Lower leg skin (tissue), 4 donors: ENCODE results near the gene SBNO2. TPM values are rescaled to one million over a fixed set of nuclear protein-coding genes. Genes with fewer than 3 reads are reported as not detected.

Experiments
- DNase-seq, 2 donors: peaks; one replicate each; pipeline ENCODE4 v3.0.0-alpha.2; 2019; ENCODE audit warnings: low spot score in 2 of 2
- H3K4me3 ChIP-seq: fragments of 200-600 bp; sonication (generic); 2 replicates; pipeline ENCODE4 v1.5.1; 2017; ENCODE audit warnings: mild to moderate bottlenecking, low read depth; ENCODE audit not compliant: poor library complexity, severe bottlenecking
- CTCF ChIP-seq, 3 donors: fragments of 450-650 bp; IDR thresholded peaks; one replicate each; pipeline ENCODE4 v1.5.1; 2016; ENCODE audit warnings: antibody characterized with exemption in 3 of 3, mild to moderate bottlenecking in 3 of 3, moderate library complexity in 2 of 3
- POLR2A ChIP-seq, 2 donors: fragments of 450-650 bp; IDR thresholded peaks; one replicate each; pipeline ENCODE4 v1.6.1; 2016 to 2017; ENCODE audit warnings: antibody characterized with exemption in 2 of 2, mild to moderate bottlenecking in 1 of 2, moderate library complexity in 1 of 2
- WGBS, 2 donors: methylation state at CpG; one replicate each; pipeline ENCODE4 v1.1.5; 2018; 5-methylcytosine and 5-hydroxymethylcytosine counted together
- intact Hi-C: fragments of 100-400 bp; cut with DNase I; formaldehyde crosslinking; loops from one replicate; pipeline ENCODE4 v1.15.0; 2023; ENCODE audit warnings: low total_unique reads
- total RNA-seq, 4 donors: library from RNA; depleted of rRNA; stranded (reverse); fragments of >200 nt; gene quantifications; one replicate each; pipeline ENCODE4 v1.1.0, GENCODE V29; 2016

The SBNO2 gene
- total RNA-seq, 4 donors from 2014 or later = 54.8 to 68.6 (median 60.3) TPM

GRCh38 chr19:1177322-1178114 is 3.5 kb upstream of the SBNO2 start:
- WGBS, 2 donors = 21 to 26% methylated on average over 24 to 25 of the region's 25 CpGs
- TF ChIP-seq CTCF (IDR thresholded peaks at IDR 0.05) = no peak
- TF ChIP-seq POLR2A (IDR thresholded peaks at IDR 0.05) = no peak
- peak; percentile 63 to 93 for DNase-seq

GRCh38 chr19:1173159-1173844 is 766 bp downstream of the SBNO2 start:
- 1% methylated on average over 45 to 47 of the region's 47 CpGs for WGBS, 2 donors
- intact Hi-C loops = no loop called here

More at GRCh38 chr19:1177322-1178114, 3.5 kb upstream of the SBNO2 start:
- H3K4me3 ChIP-seq = no peak overlapping the region
- intact Hi-C loops = no loop called here

GRCh38 chr19:1172353-1173158 is 1.5 kb downstream of the SBNO2 start:
- H3K4me3 ChIP-seq = peak overlapping the region; percentile 56
- 7 to 12% methylated on average over 29 to 30 of the region's 36 CpGs for WGBS, 2 donors
- intact Hi-C loops = no loop called here
- DNase-seq = peak in 1 of 2 donors; percentile 93
- TF ChIP-seq CTCF (IDR thresholded peaks at IDR 0.05) = no peak
- TF ChIP-seq POLR2A (IDR thresholded peaks at IDR 0.05) = no peak

More at GRCh38 chr19:1173159-1173844, 766 bp downstream of the SBNO2 start:
- no peak for TF ChIP-seq CTCF (IDR thresholded peaks at IDR 0.05)
- no peak for TF ChIP-seq POLR2A (IDR thresholded peaks at IDR 0.05)
- peak in 1 of 2 donors; percentile 89 for DNase-seq
- peak overlapping the region; percentile 56 for H3K4me3 ChIP-seq

- TF ChIP-seq POLR2A (IDR thresholded peaks at IDR 0.05) (no peak), CTCF (IDR thresholded peaks at IDR 0.05) (no peak)
- 37 to 46% methylated on average over 15 of the region's 15 CpGs for WGBS, 2 donors
- intact Hi-C loops = no loop called here
- no peak overlapping the region for H3K4me3 ChIP-seq
- DNase-seq = no peak
Measured at GRCh38 chr19:1171755-1172352, 2.2 kb downstream of the SBNO2 start.
